Left ventricle myocardium inferior (tissue), 1 donor: ENCODE results near the gene SLC25A27. TPM values are rescaled to one million over a fixed set of nuclear protein-coding genes. Genes with fewer than 3 reads are reported as not detected.

ENCODE experiments used
- DNase-seq: peaks from one replicate; pipeline ENCODE4 v3.0.0-alpha.2; 2020
- H3K27ac ChIP-seq: fragments of 200-600 bp; replicated peaks from 2 replicates; pipeline ENCODE4 v1.8.0; 2021
- H3K27me3 ChIP-seq: fragments of 200-600 bp; 2 replicates; pipeline ENCODE4 v1.8.0; 2021; ENCODE audit warnings: low read depth
- H3K36me3 ChIP-seq: fragments of 200-600 bp; 2 replicates; pipeline ENCODE4 v1.8.0; 2021
- H3K4me1 ChIP-seq: fragments of 200-600 bp; 2 replicates; pipeline ENCODE4 v1.8.0; 2021
- H3K4me3 ChIP-seq: fragments of 200-600 bp; 2 replicates; pipeline ENCODE4 v1.8.0; 2021; ENCODE audit warnings: mild to moderate bottlenecking, moderate library complexity
- H3K9me3 ChIP-seq: fragments of 200-600 bp; replicated peaks from 2 replicates; pipeline ENCODE4 v1.8.0; 2021
- CTCF ChIP-seq: fragments of 200-600 bp; IDR thresholded peaks from 2 replicates; pipeline ENCODE4 v1.8.0; 2021; ENCODE audit warnings: antibody characterized with exemption, mild to moderate bottlenecking, borderline replicate concordance
- intact Hi-C: fragments of 100-400 bp; cut with micrococcal nuclease; formaldehyde crosslinking; loops from one replicate; pipeline ENCODE4 v1.11.0; 2022
- total RNA-seq: library from RNA; stranded (reverse); fragmentation: NEBNext Ultra II Directional; extraction: Animal tissue kit (Norgen Biotek cat#: 25700); gene quantifications from one replicate; pipeline ENCODE4 v1.2.1, GENCODE V29; 2021
- donor health status: DM: no; HTN: yes; CAD: no; lungs with severe emphysema.

SLC25A27 gene
- total RNA-seq, 1 donor from 2014 or later, result 18.6 TPM

GRCh38 chr6:46629691-46630090, 23.1 kb upstream of the SLC25A27 start:
- no peak overlapping the region for H3K27ac ChIP-seq
- TF ChIP-seq CTCF, result no peak
- intact Hi-C loops, result loop anchor here (5.0 kb wide), 1 partner anchor 207 kb away; no protein-coding TSS in a partner anchor

GRCh38 chr6:46632053-46632452, 20.7 kb upstream of the SLC25A27 start:
- peaks cover 10% of the 10 kb centered on the region for H3K4me1 ChIP-seq
- H3K27ac ChIP-seq, result no peak overlapping the region
- H3K27me3 ChIP-seq, result no peaks in the 10 kb centered on the region
- H3K9me3 ChIP-seq, result no peaks in the 10 kb centered on the region
- no peak for TF ChIP-seq CTCF
- no peak for DNase-seq
- intact Hi-C loops, result no loop called here
- no peak overlapping the region for H3K4me3 ChIP-seq
- H3K36me3 ChIP-seq, result no peaks in the 10 kb centered on the region

More at GRCh38 chr6:46629691-46630090, 23.1 kb upstream of the SLC25A27 start:
- no peaks in the 10 kb centered on the region for H3K9me3 ChIP-seq
- no peak overlapping the region for H3K4me3 ChIP-seq
- H3K27me3 ChIP-seq, result no peaks in the 10 kb centered on the region
- no peaks in the 10 kb centered on the region for H3K36me3 ChIP-seq
- DNase-seq, result no peak
- H3K4me1 ChIP-seq, result peaks cover 18% of the 10 kb centered on the region

- H3K27me3 ChIP-seq, result no peaks in the 10 kb centered on the region
- no peak overlapping the region for H3K4me3 ChIP-seq
- intact Hi-C loops, result no loop called here
Observed at GRCh38 chr6:46635462-46635861, 17.3 kb upstream of the SLC25A27 start.

GRCh38 chr6:46637145-46637544, 15.6 kb upstream of the SLC25A27 start:
- TF ChIP-seq CTCF, result no peak
- no peaks in the 10 kb centered on the region for H3K36me3 ChIP-seq
- no peak overlapping the region for H3K4me3 ChIP-seq
- DNase-seq, result no peak
- no peaks in the 10 kb centered on the region for H3K9me3 ChIP-seq
- H3K27ac ChIP-seq, result no peak overlapping the region
- intact Hi-C loops, result no loop called here
- no peaks in the 10 kb centered on the region for H3K4me1 ChIP-seq
- no peaks in the 10 kb centered on the region for H3K27me3 ChIP-seq

More at GRCh38 chr6:46635462-46635861, 17.3 kb upstream of the SLC25A27 start:
- Histone ChIP-seq H3K27ac (no peak overlapping the region), H3K9me3 (no peaks in the 10 kb centered on the region), H3K36me3 (no peaks in the 10 kb centered on the region), H3K4me1 (no peaks in the 10 kb centered on the region)
- DNase-seq, result no peak
- no peak for TF ChIP-seq CTCF

- no peaks in the 10 kb centered on the region for H3K4me1 ChIP-seq
- no peak for TF ChIP-seq CTCF
- DNase-seq, result no peak
- no peaks in the 10 kb centered on the region for H3K9me3 ChIP-seq
- no peak overlapping the region for H3K4me3 ChIP-seq
- H3K27me3 ChIP-seq, result no peaks in the 10 kb centered on the region
- intact Hi-C loops, result no loop called here
- H3K36me3 ChIP-seq, result no peaks in the 10 kb centered on the region
- H3K27ac ChIP-seq, result no peak overlapping the region
Observed at GRCh38 chr6:46637933-46638332, 14.8 kb upstream of the SLC25A27 start.

GRCh38 chr6:46638650-46639049, 14.1 kb upstream of the SLC25A27 start:
- DNase-seq, result no peak
- TF ChIP-seq CTCF, result no peak
- H3K27ac ChIP-seq, result no peak overlapping the region
- no peaks in the 10 kb centered on the region for H3K27me3 ChIP-seq
- no peak overlapping the region for H3K4me3 ChIP-seq
- H3K4me1 ChIP-seq, result no peaks in the 10 kb centered on the region
- intact Hi-C loops, result no loop called here
- no peaks in the 10 kb centered on the region for H3K9me3 ChIP-seq
- no peaks in the 10 kb centered on the region for H3K36me3 ChIP-seq
